Ishikawa (cell line): ENCODE data around the gene GLYATL1.

Experiments used
- CEBPB ChIP-seq: IDR thresholded peaks from 2 replicates; pipeline ENCODE4 v1.6.1; 2012
- CREB1 ChIP-seq: IDR thresholded peaks from 2 replicates; pipeline ENCODE4 v1.6.1; 2012; ENCODE audit warnings: low read depth
- EGR1 ChIP-seq: IDR thresholded peaks from 2 replicates; pipeline ENCODE4 v1.6.1; 2012
- EP300 ChIP-seq: IDR thresholded peaks from 2 replicates; pipeline ENCODE4 v1.6.1; 2012; ENCODE audit warnings: borderline replicate concordance
- FOXM1 ChIP-seq: IDR thresholded peaks from 2 replicates; pipeline ENCODE4 v1.6.1; 2012; ENCODE audit warnings: low read depth, borderline replicate concordance
- MAX ChIP-seq: IDR thresholded peaks from 2 replicates; pipeline ENCODE4 v1.6.1; 2012
- NFIC ChIP-seq: IDR thresholded peaks from 2 replicates; pipeline ENCODE4 v1.6.1; 2012
- RAD21 ChIP-seq: IDR thresholded peaks from 2 replicates; pipeline ENCODE4 v1.6.1; 2012; ENCODE audit warnings: low read depth
- REST ChIP-seq: IDR thresholded peaks from 2 replicates; pipeline ENCODE4 v1.6.1; 2012; ENCODE audit warnings: low read depth, mild to moderate bottlenecking
- TAF1 ChIP-seq: IDR thresholded peaks from 2 replicates; pipeline ENCODE4 v1.6.1; 2012; ENCODE audit warnings: low read depth, mild to moderate bottlenecking
- TCF12 ChIP-seq: IDR thresholded peaks from 2 replicates; pipeline ENCODE4 v1.6.1; 2012; ENCODE audit warnings: low read depth
- TEAD4 ChIP-seq: IDR thresholded peaks from 2 replicates; pipeline ENCODE4 v1.6.1; 2012
- USF1 ChIP-seq: IDR thresholded peaks from 2 replicates; pipeline ENCODE4 v1.6.1; 2012
- YY1 ChIP-seq: IDR thresholded peaks from 2 replicates; pipeline ENCODE4 v1.6.1; 2012; ENCODE audit warnings: low read depth
- ZBTB7A ChIP-seq: IDR thresholded peaks from 2 replicates; pipeline ENCODE4 v1.6.1; 2012; ENCODE audit warnings: low read depth

The GLYATL1 gene

GRCh38 chr11:58924230-58924629 is 15.1 kb upstream of the GLYATL1 start:
- no peak for TF ChIP-seq TEAD4

DNA sequence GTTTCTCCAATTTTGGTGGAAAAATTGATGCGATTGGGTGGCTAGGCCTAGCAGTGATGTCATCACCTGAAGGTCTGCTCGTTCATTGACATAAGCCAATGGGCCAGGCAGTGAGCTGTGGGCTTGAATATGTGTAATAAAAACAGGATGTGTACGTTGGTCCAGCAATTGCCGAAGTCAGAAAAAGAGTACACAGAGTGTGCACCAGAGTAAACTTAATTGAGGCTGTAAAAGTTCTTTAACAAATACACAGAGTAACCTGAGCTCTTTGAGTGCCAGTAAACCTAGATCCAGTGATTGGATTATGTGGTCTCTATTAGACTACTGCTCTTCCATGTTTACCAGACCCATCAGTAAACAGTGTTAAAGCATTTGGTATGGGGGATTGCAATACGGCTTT is 13.0 kb upstream of the GLYATL1 start:
- TF ChIP-seq TEAD4 (no peak), EP300 (no peak), TAF1 (no peak), FOXM1 (no peak), RAD21 (no peak), TCF12 (no peak), EGR1 (no peak), USF1 (no peak), REST (no peak), MAX (no peak), NFIC (no peak), CEBPB (no peak), ZBTB7A (no peak), YY1 (no peak), CREB1 (no peak)

DNA sequence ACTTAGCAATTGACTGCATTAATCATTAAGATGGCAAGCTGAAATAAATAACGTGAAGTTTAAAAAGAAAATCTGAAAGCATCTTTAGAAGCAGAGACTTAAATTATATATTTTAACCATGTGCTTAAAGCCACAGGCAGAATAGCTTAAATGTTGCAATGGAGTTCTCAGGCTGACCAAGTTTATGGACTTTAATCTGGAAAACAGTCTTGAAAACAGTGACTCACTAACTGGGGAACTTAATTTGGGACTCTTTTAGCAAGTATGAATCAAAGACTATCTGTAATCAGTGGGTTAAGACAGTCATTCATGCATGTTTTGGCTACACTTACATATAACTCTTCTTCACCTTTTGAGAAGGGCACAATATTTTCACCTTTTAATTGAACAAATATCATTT is 12.6 kb upstream of the GLYATL1 start:
- TF ChIP-seq FOXM1 (no peak), CEBPB (no peak), TCF12 (no peak), YY1 (no peak), USF1 (no peak), MAX (no peak), RAD21 (no peak), REST (no peak), ZBTB7A (no peak), TEAD4 (no peak), EP300 (no peak), NFIC (no peak), CREB1 (no peak), EGR1 (no peak), TAF1 (no peak)

GRCh38 chr11:58927393-58928106 is 11.7 kb upstream of the GLYATL1 start:
- TF ChIP-seq REST (no peak), CEBPB (no peak), CREB1 (no peak), TCF12 (no peak), EP300 (no peak), TEAD4 (no peak), TAF1 (no peak), EGR1 (no peak), ZBTB7A (no peak), YY1 (no peak), RAD21 (no peak), MAX (no peak), FOXM1 (no peak), USF1 (no peak)
